Hematopoietic multipotent progenitor cell treated with erythropoietin and hydrocortisone succinate and interleukin-3 and kit ligand, for 17 days (in vitro differentiated cells): ENCODE measurements around the gene RNF168.
"Not testable (repeated sequence)": the region's sequence is repeated elsewhere in the genome, so short reads cannot be mapped to it uniquely, and the experiment has no call there.

Experiments used
- DNase-seq: peaks from one replicate; pipeline ENCODE4 v3.0.0-alpha.2; 2015; ENCODE audit warnings: low spot score

Gene RNF168

GRCh38 chr3:196514913-196515621 lies 11.5 kb upstream of the RNF168 start, which contains the start of gene SMCO1:
TSS of gene SMCO1 (minus strand) at chr3:196515346. CDS start at chr3:196515209, 137 bp downstream.
- no peak for DNase-seq

GRCh38 chr3:196514350-196514716 lies 10.8 kb upstream of the RNF168 start:
- DNase-seq = no peak

GRCh38 chr3:196513697-196514349 lies 10.3 kb upstream of the RNF168 start:
- DNase-seq = no peak

DNA sequence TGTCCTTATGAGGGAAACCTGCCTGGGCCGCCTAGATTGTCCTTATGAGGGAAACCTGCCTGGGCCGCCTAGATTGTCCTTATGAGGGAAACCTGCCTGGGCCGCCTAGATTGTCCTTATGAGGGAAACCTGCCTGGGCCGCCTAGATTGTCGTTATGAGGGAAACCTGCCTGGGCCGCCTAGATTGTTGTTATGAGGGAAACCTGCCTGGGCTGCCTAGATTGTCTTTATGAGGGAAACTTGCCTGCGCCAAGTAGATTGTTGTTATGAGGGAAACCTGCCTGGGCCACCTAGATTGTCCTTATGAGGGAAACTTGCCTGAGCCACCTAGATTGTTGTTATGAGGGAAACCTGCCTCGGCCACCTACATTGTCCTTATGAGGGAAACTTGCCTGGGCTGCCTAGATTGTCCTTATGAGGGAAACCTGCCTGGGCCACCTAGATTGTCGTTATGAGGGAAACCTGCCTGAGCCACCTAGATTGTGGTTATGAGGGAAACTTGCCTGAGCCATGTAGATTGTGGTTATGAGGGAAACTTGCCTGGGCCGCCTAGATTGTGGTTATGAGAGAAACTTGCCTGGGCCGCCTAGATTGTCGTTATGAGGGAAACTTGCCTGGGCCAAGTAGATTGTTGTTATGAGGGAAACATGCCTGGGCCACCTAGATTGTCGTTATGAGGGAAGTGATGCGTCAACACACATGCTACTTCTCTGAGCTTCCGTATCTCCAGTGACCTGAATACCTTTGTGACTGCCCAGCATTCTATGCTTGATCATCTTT lies 8.3 kb upstream of the RNF168 start:
- DNase-seq = not testable (repeated sequence)

- not testable (repeated sequence) for DNase-seq
These were observed 7.5 kb upstream of the RNF168 start for GRCh38 chr3:196511108-196511507.

- no peak for DNase-seq
These were observed 3.1 kb upstream of the RNF168 start for GRCh38 chr3:196506687-196507086.

GRCh38 chr3:196504556-196504955 lies 988 bp upstream of the RNF168 start:
- no peak for DNase-seq

GRCh38 chr3:196504077-196504398 lies 470 bp upstream of the RNF168 start:
- DNase-seq = not testable (repeated sequence)

DNA sequence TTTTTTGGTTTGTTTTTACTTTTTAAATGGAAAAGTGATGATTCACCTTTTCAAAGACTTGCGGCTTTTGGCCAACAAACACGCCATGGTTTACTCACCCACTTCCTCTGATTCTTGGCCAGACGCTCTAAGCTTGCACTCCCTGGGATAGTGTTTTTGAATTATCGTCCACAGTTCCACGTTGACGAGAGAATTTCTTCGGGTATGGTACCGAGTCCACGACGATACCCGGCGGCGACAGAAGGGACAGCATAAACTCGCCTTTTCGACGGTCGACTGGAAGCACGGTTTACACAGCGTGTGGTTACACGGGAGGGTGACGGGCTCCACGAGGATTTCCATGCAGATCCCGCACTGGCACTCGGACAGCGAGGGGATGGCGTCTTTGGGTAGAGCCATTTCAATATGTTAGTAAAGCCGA lies 783 bp downstream of the RNF168 start:
- peak; percentile 42 for DNase-seq

GRCh38 chr3:196501316-196502044 lies 2.1 kb downstream of the RNF168 start:
- DNase-seq = no peak

GRCh38 chr3:196499807-196500524 lies 3.6 kb downstream of the RNF168 start:
- DNase-seq = no peak

GRCh38 chr3:196499061-196499460 lies 4.5 kb downstream of the RNF168 start:
- no peak for DNase-seq

DNA sequence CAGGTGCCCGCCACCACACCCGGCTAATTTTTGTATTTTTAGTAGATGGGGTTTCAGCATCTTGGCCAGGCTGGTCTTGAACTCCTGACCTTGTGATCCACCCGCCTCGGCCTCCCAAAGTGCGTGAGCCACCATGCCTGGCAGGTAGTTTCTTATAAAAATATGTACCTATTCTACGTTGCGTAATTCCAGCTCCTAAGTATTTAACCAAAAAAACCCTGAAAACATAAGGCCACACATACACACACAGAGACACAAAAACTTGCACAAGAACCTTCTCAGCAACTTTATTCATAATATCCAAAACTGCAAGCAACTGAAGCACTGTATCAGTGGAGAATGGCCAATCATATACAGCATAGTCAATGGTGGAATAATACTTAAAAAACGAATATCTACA lies 5.3 kb downstream of the RNF168 start:
- DNase-seq = no peak

DNA sequence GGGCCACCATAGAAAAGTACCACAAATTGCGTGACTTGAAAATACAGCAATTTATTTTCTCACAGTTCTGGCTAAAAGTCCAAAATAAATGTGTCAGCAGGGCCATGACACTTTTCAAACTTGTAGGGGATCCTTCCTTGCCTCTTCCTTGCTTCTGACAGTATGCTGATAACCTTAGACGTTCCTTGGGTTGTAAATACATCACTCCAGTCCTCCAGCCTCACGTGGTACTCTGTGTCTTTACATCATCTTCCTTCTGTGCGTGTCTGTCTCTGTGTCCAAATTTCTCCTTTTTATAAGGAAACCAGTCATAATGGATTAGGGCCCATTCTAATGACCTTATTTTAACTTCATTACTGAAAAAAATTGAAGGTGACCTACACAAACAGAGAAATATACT lies 7.4 kb downstream of the RNF168 start:
- no peak for DNase-seq

- no peak for DNase-seq
These were observed 10.3 kb downstream of the RNF168 start for GRCh38 chr3:196493292-196493691.

GRCh38 chr3:196492080-196492479 lies 11.5 kb downstream of the RNF168 start:
- DNase-seq = no peak

- DNase-seq = no peak
These were observed 13.8 kb downstream of the RNF168 start for GRCh38 chr3:196489747-196490146.

DNA sequence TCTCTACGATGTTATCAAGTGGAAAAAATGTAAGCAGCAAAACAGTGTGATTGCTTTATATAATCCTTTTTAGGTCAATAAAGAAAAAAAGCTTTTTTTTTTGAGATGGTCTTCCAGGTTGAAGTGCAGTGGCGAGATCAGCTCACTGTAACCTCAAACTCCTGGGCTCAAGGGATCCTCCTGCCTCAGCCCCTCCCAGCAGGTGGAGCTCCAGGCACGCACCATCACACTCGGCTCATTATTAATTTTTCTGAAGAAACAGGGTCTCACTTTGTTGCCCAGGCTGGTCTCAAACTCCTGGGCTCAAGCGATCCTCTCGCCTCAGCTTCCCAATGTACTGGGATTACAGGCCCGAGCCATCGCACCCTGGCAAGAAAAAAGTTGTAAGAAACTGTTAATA lies 17.3 kb downstream of the RNF168 start:
- no peak for DNase-seq

GRCh38 chr3:196477678-196478077 lies 25.9 kb downstream of the RNF168 start:
- no peak for DNase-seq

- DNase-seq = no peak
These were observed 31.3 kb downstream of the RNF168 start for GRCh38 chr3:196472286-196472685.

GRCh38 chr3:196471551-196471950 lies 32.0 kb downstream of the RNF168 start:
- no peak for DNase-seq

GRCh38 chr3:196470182-196470581 lies 33.4 kb downstream of the RNF168 start:
- not testable (repeated sequence) for DNase-seq
